Measurements from ENCODE around the gene ENPP6.

GRCh38 chr4:184067931-184068554 is 149.6 kb downstream of the ENPP6 start:
- TF ChIP-seq, protein P1, sequence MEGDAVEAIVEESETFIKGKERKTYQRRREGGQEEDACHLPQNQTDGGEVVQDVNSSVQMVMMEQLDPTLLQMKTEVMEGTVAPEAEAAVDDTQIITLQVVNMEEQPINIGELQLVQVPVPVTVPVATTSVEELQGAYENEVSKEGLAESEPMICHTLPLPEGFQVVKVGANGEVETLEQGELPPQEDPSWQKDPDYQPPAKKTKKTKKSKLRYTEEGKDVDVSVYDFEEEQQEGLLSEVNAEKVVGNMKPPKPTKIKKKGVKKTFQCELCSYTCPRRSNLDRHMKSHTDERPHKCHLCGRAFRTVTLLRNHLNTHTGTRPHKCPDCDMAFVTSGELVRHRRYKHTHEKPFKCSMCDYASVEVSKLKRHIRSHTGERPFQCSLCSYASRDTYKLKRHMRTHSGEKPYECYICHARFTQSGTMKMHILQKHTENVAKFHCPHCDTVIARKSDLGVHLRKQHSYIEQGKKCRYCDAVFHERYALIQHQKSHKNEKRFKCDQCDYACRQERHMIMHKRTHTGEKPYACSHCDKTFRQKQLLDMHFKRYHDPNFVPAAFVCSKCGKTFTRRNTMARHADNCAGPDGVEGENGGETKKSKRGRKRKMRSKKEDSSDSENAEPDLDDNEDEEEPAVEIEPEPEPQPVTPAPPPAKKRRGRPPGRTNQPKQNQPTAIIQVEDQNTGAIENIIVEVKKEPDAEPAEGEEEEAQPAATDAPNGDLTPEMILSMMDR (IDR thresholded peaks at IDR 0.05; ENCODE audit: low read length): no peak
- TF ChIP-seq EZH2 (IDR thresholded peaks at IDR 0.05; ENCODE audit: borderline replicate concordance, low read length): no peak
